ENCODE results near the gene TMCO4.
"Not testable (repeated sequence)": the region's sequence is repeated elsewhere in the genome, so short reads cannot be mapped to it uniquely, and the experiment has no call there.

Gene TMCO4

DNA sequence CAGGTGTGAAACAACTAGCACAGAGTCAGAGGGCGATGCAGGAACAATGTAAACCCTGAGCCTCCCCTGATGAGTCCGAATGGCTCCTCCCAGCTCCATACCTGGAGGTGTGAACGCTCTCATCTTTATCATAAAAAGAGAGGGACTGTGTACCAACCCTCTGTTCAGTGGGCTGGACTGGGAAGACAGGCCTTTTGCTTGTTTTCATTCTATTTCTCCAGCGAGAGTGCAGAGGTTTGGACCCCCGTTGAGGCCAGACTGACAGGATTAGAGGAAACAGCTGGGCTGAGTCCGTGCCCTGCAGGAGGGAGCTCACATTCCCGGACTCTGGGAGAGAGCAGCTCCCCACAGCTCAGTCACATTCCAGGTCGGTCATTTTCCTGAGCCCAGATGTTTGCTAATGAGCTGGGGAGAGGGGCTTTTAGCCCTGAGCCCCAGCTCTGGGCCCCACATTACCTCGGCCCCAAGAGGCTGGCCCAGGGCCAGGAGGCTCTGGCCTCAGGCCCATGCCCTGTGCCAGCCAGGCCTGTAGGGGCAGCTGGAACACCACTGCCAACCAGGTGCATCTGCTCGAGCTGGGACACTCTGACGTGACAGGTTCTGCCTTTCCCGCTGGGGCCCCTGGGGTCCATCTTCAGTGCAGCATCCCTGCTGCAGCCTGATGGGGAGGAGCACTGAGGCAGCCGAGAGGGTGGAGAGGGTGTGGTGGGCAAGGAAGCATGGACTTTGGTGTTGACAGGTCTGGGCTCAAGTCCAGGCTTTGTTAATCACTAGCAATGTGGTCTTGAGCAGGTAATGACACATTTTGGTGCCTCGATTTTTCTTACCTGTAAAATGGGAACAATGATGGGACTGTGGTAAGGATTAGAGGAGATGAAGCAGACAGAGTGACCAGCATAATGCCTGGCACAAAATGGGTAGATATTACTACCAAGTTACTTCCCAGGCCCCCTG is 159.1 kb downstream of the TMCO4 start:
- Histone ChIP-seq H3K79me2 (ENCODE audit: low read length) (no peaks in the 10 kb centered on the region), H3K4me2 (ENCODE audit: low read length) (no peak overlapping the region), H2AFZ (ENCODE audit: low read depth, low read length) (no peak overlapping the region), H3K36me3 (replicated peaks; ENCODE audit: low read depth, low read length) (no peaks in the 10 kb centered on the region), H3K27ac (ENCODE audit: low read length) (no peak overlapping the region), H4K20me1 (ENCODE audit: insufficient read depth, low read length) (no peaks in the 10 kb centered on the region), H3K9me3 (ENCODE audit: insufficient read depth, low read length) (no peaks in the 10 kb centered on the region), H3K4me3 (ENCODE audit: low read length) (no peak overlapping the region), H3K4me1 (ENCODE audit: low read length) (no peaks in the 10 kb centered on the region), H3K9ac (ENCODE audit: low read length) (no peak overlapping the region), H3K27me3 (ENCODE audit: low read depth, low read length) (0 out of 2 replicates have a peak, but pooled peaks cover 3% of the 10 kb centered on the region)
- TF ChIP-seq, protein P1, sequence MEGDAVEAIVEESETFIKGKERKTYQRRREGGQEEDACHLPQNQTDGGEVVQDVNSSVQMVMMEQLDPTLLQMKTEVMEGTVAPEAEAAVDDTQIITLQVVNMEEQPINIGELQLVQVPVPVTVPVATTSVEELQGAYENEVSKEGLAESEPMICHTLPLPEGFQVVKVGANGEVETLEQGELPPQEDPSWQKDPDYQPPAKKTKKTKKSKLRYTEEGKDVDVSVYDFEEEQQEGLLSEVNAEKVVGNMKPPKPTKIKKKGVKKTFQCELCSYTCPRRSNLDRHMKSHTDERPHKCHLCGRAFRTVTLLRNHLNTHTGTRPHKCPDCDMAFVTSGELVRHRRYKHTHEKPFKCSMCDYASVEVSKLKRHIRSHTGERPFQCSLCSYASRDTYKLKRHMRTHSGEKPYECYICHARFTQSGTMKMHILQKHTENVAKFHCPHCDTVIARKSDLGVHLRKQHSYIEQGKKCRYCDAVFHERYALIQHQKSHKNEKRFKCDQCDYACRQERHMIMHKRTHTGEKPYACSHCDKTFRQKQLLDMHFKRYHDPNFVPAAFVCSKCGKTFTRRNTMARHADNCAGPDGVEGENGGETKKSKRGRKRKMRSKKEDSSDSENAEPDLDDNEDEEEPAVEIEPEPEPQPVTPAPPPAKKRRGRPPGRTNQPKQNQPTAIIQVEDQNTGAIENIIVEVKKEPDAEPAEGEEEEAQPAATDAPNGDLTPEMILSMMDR (IDR thresholded peaks at IDR 0.05; ENCODE audit: low read depth, low read length), result no peak
- TF ChIP-seq EZH2phosphoT487 (IDR thresholded peaks at IDR 0.05; ENCODE audit: low read depth), result no peak

GRCh38 chr1:19639999-19640362 is 159.7 kb downstream of the TMCO4 start:
- Histone ChIP-seq H4K20me1 (ENCODE audit: insufficient read depth, low read length) (no peaks in the 10 kb centered on the region), H3K27ac (ENCODE audit: low read length) (no peak overlapping the region), H3K4me1 (ENCODE audit: low read length) (no peaks in the 10 kb centered on the region), H3K4me3 (ENCODE audit: low read length) (no peak overlapping the region), H3K4me2 (ENCODE audit: low read length) (no peak overlapping the region), H3K36me3 (replicated peaks; ENCODE audit: low read depth, low read length) (no peaks in the 10 kb centered on the region), H3K9me3 (ENCODE audit: insufficient read depth, low read length) (no peaks in the 10 kb centered on the region), H3K9ac (ENCODE audit: low read length) (no peak overlapping the region), H2AFZ (ENCODE audit: low read depth, low read length) (no peak overlapping the region), H3K27me3 (ENCODE audit: low read depth, low read length) (0 out of 2 replicates have a peak, but pooled peaks cover 3% of the 10 kb centered on the region), H3K79me2 (ENCODE audit: low read length) (no peaks in the 10 kb centered on the region)
- no peak for TF ChIP-seq EZH2phosphoT487 (IDR thresholded peaks at IDR 0.05; ENCODE audit: low read depth)
- TF ChIP-seq, protein P1 (IDR thresholded peaks at IDR 0.05; ENCODE audit: low read depth, low read length), result no peak

GRCh38 chr1:19639228-19639627 is 160.5 kb downstream of the TMCO4 start:
- H3K4me3 ChIP-seq (ENCODE audit: low read length); H3K4me1 ChIP-seq (ENCODE audit: low read length); H3K79me2 ChIP-seq (ENCODE audit: low read length); H3K27me3 ChIP-seq (ENCODE audit: low read depth, low read length); H3K9me3 ChIP-seq (ENCODE audit: insufficient read depth, low read length); H4K20me1 ChIP-seq (ENCODE audit: insufficient read depth, low read length); H3K36me3 ChIP-seq (replicated peaks; ENCODE audit: low read depth, low read length); H3K9ac ChIP-seq (ENCODE audit: low read length); H2AFZ ChIP-seq (ENCODE audit: low read depth, low read length); H3K4me2 ChIP-seq (ENCODE audit: low read length); H3K27ac ChIP-seq (ENCODE audit: low read length): not testable (repeated sequence)

- TF ChIP-seq EZH2phosphoT487 (IDR thresholded peaks at IDR 0.05; ENCODE audit: low read depth), result no peak
- TF ChIP-seq, protein P1 (IDR thresholded peaks at IDR 0.05; ENCODE audit: low read depth, low read length), result no peak
- H3K27me3 ChIP-seq (ENCODE audit: low read depth, low read length), result no peaks in the 10 kb centered on the region
- no peaks in the 10 kb centered on the region for H3K79me2 ChIP-seq (ENCODE audit: low read length)
- no peak overlapping the region for H2AFZ ChIP-seq (ENCODE audit: low read depth, low read length)
- H3K9me3 ChIP-seq (ENCODE audit: insufficient read depth, low read length), result no peaks in the 10 kb centered on the region
- H3K4me3 ChIP-seq (ENCODE audit: low read length), result no peak overlapping the region
- no peaks in the 10 kb centered on the region for H4K20me1 ChIP-seq (ENCODE audit: insufficient read depth, low read length)
- no peaks in the 10 kb centered on the region for H3K36me3 ChIP-seq (replicated peaks; ENCODE audit: low read depth, low read length)
- no peak overlapping the region for H3K4me2 ChIP-seq (ENCODE audit: low read length)
- no peak overlapping the region for H3K9ac ChIP-seq (ENCODE audit: low read length)
- no peaks in the 10 kb centered on the region for H3K4me1 ChIP-seq (ENCODE audit: low read length)
- no peak overlapping the region for H3K27ac ChIP-seq (ENCODE audit: low read length)
Measured at GRCh38 chr1:19637606-19638005, 162.1 kb downstream of the TMCO4 start.

- not testable (repeated sequence) for H3K27me3 ChIP-seq (ENCODE audit: low read depth, low read length); H3K4me3 ChIP-seq (ENCODE audit: low read length)
Measured at GRCh38 chr1:19636749-19637148, 163.0 kb downstream of the TMCO4 start.

More at GRCh38 chr1:19636749-19637148, 163.0 kb downstream of the TMCO4 start:
- H3K4me2 ChIP-seq (ENCODE audit: low read length); H3K27ac ChIP-seq (ENCODE audit: low read length); H3K9ac ChIP-seq (ENCODE audit: low read length); H3K4me1 ChIP-seq (ENCODE audit: low read length); H3K36me3 ChIP-seq (replicated peaks; ENCODE audit: low read depth, low read length); H3K9me3 ChIP-seq (ENCODE audit: insufficient read depth, low read length); H4K20me1 ChIP-seq (ENCODE audit: insufficient read depth, low read length); H3K79me2 ChIP-seq (ENCODE audit: low read length); H2AFZ ChIP-seq (ENCODE audit: low read depth, low read length): not testable (repeated sequence)
